ENCODE measurements around the gene TJAP1. TPM values are rescaled to one million over a fixed set of nuclear protein-coding genes. Genes with fewer than 3 reads are reported as not detected.

The TJAP1 gene
- polyA plus RNA-seq, 1 donor (not counting 4 experiments of a cell fraction or from before 2014, with no cell fraction given), result 23.3 TPM

- peak overlapping the region; percentile 80 for H3K4me2 ChIP-seq (ENCODE audit: control insufficient read depth, extremely low read depth, insufficient read depth, low read depth, low read length)
- no peak overlapping the region for H3K27ac ChIP-seq (ENCODE audit: control insufficient read depth, insufficient read depth, low read length)
Measured at GRCh38 chr6:43453831-43454230, 23.5 kb upstream of the TJAP1 start.

DNA sequence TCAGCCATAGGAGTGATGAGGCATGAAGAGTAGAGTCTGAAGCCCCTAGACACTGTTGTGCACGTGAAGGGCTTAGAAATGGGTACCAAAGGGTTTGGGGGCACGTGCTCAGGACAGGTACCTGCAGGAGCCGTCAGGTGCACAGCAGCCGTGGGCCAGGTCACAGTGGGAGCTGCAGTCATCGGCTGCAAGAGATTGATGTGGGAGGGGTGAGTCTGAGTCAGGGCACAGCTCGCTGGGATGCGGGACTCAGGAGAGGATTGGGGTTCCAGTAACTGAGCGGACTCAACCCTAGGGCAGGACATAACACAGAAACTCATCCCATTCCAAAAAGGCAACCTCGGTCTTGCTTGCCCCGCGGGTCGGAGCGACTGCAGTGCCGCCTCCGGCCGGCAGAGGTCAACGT, 23.1 kb upstream of the TJAP1 start:
- H3K27me3 ChIP-seq (ENCODE audit: control insufficient read depth, extremely low read depth, insufficient read depth, low read length), result no peaks in the 10 kb centered on the region
- H3K9me1 ChIP-seq (ENCODE audit: control insufficient read depth, extremely low read depth, insufficient read depth, low read length), result no peaks in the 10 kb centered on the region
- peak overlapping the region; percentile 65 for H3K9ac ChIP-seq (ENCODE audit: control insufficient read depth, extremely low read depth, insufficient read depth, low read length)
- TF ChIP-seq EZH2 (IDR thresholded peaks at IDR 0.05; ENCODE audit: low read length), result no peak
- TF ChIP-seq, protein P1, sequence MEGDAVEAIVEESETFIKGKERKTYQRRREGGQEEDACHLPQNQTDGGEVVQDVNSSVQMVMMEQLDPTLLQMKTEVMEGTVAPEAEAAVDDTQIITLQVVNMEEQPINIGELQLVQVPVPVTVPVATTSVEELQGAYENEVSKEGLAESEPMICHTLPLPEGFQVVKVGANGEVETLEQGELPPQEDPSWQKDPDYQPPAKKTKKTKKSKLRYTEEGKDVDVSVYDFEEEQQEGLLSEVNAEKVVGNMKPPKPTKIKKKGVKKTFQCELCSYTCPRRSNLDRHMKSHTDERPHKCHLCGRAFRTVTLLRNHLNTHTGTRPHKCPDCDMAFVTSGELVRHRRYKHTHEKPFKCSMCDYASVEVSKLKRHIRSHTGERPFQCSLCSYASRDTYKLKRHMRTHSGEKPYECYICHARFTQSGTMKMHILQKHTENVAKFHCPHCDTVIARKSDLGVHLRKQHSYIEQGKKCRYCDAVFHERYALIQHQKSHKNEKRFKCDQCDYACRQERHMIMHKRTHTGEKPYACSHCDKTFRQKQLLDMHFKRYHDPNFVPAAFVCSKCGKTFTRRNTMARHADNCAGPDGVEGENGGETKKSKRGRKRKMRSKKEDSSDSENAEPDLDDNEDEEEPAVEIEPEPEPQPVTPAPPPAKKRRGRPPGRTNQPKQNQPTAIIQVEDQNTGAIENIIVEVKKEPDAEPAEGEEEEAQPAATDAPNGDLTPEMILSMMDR (optimal IDR thresholded peaks at IDR 0.05 in 1 of 3, IDR thresholded peaks at IDR 0.05 in 1 of 3, conservative IDR thresholded peaks at IDR 0.05 in 1 of 3; ENCODE audit: extremely low read depth in 1 of 3, insufficient read depth in 2 of 3, low read length in 3 of 3), result peak in 2 of 3 experiments; percentile 78 to 93
- peaks cover 4% of the 10 kb centered on the region for H3K79me2 ChIP-seq (ENCODE audit: control insufficient read depth, insufficient read depth, low read length)
- DNase-seq (ENCODE audit: low read depth, low spot score) (no peak), FAIRE-seq (peak; percentile 81)
- H3K4me1 ChIP-seq (ENCODE audit: control insufficient read depth, extremely low read depth, insufficient read depth, low read length), result peaks cover 29% of the 10 kb centered on the region
- no peak overlapping the region for H3K27ac ChIP-seq (ENCODE audit: control insufficient read depth, insufficient read depth, low read length)
- peak overlapping the region; percentile 65 to 78 (median 72) for H3K4me3 ChIP-seq (ENCODE audit: control insufficient read depth in 2 of 3, extremely low read depth in 1 of 3, insufficient read depth in 2 of 3, low read depth in 1 of 3, low read length in 3 of 3)
- H3K4me2 ChIP-seq (ENCODE audit: control insufficient read depth, extremely low read depth, insufficient read depth, low read depth, low read length), result peak overlapping the region; percentile 80
- H3K36me3 ChIP-seq (ENCODE audit: control insufficient read depth in 2 of 2, extremely low read depth in 1 of 2, insufficient read depth in 2 of 2, low read length in 2 of 2), result peaks cover 16 to 20% of the 10 kb centered on the region in 2 experiments
- H2AFZ ChIP-seq (ENCODE audit: control insufficient read depth, low read length), result no peak overlapping the region
- dilution Hi-C loops (cut with MboI; ENCODE audit: extremely low pct_ligation_motif_present, low sequenced_read_pairs), result no loop called here
- H3K9me3 ChIP-seq (ENCODE audit: control insufficient read depth, low read depth, low read length), result no peaks in the 10 kb centered on the region
- peaks cover 6% of the 10 kb centered on the region for H4K20me1 ChIP-seq (ENCODE audit: control insufficient read depth, extremely low read depth, insufficient read depth, low read length)

More at GRCh38 chr6:43453831-43454230, 23.5 kb upstream of the TJAP1 start:
- peaks cover 6% of the 10 kb centered on the region for H4K20me1 ChIP-seq (ENCODE audit: control insufficient read depth, extremely low read depth, insufficient read depth, low read length)
- TF ChIP-seq EZH2 (IDR thresholded peaks at IDR 0.05; ENCODE audit: low read length), result no peak
- TF ChIP-seq, protein P1 (optimal IDR thresholded peaks at IDR 0.05 in 1 of 3, IDR thresholded peaks at IDR 0.05 in 1 of 3, conservative IDR thresholded peaks at IDR 0.05 in 1 of 3; ENCODE audit: extremely low read depth in 1 of 3, insufficient read depth in 2 of 3, low read length in 3 of 3), result no peak
- peaks cover 29% of the 10 kb centered on the region for H3K4me1 ChIP-seq (ENCODE audit: control insufficient read depth, extremely low read depth, insufficient read depth, low read length)
- peaks cover 4% of the 10 kb centered on the region for H3K79me2 ChIP-seq (ENCODE audit: control insufficient read depth, insufficient read depth, low read length)
- no peak for DNase-seq (ENCODE audit: low read depth, low spot score)
- no peak for FAIRE-seq
- no peaks in the 10 kb centered on the region for H3K27me3 ChIP-seq (ENCODE audit: control insufficient read depth, extremely low read depth, insufficient read depth, low read length)
- H3K4me3 ChIP-seq (ENCODE audit: control insufficient read depth in 2 of 3, extremely low read depth in 1 of 3, insufficient read depth in 2 of 3, low read depth in 1 of 3, low read length in 3 of 3), result peak overlapping the region; percentile 65 to 78 (median 72)
- H3K9me3 ChIP-seq (ENCODE audit: control insufficient read depth, low read depth, low read length), result no peaks in the 10 kb centered on the region
- H2AFZ ChIP-seq (ENCODE audit: control insufficient read depth, low read length), result no peak overlapping the region
- no peak overlapping the region for H3K9ac ChIP-seq (ENCODE audit: control insufficient read depth, extremely low read depth, insufficient read depth, low read length)
- dilution Hi-C loops (cut with MboI; ENCODE audit: extremely low pct_ligation_motif_present, low sequenced_read_pairs), result no loop called here
- peaks cover 19 to 23% of the 10 kb centered on the region in 2 experiments for H3K36me3 ChIP-seq (ENCODE audit: control insufficient read depth in 2 of 2, extremely low read depth in 1 of 2, insufficient read depth in 2 of 2, low read length in 2 of 2)
- H3K9me1 ChIP-seq (ENCODE audit: control insufficient read depth, extremely low read depth, insufficient read depth, low read length), result no peaks in the 10 kb centered on the region

All from keratinocyte (primary cell).